Activated CD4-positive, CD25-positive, alpha-beta regulatory T cell (primary cell): ENCODE data around the gene CLSTN2.

Experiments
- DNase-seq, 4 experiments: peaks; one replicate each; lab custom pipeline; 2025; lab: John Stamatoyannopoulos, UW

The CLSTN2 gene

GRCh38 chr3:140501770-140502364 lies 566.9 kb downstream of the CLSTN2 start:
- DNase-seq, result no peak

GRCh38 chr3:140505213-140505612 lies 570.2 kb downstream of the CLSTN2 start:
- DNase-seq, result no peak

GRCh38 chr3:140505876-140506275 lies 570.9 kb downstream of the CLSTN2 start:
- no peak for DNase-seq

- no peak for DNase-seq
Observed at GRCh38 chr3:140508550-140508949, 573.6 kb downstream of the CLSTN2 start.

GRCh38 chr3:140509534-140509933 lies 574.5 kb downstream of the CLSTN2 start:
- no peak for DNase-seq

GRCh38 chr3:140510303-140510861 lies 575.4 kb downstream of the CLSTN2 start:
- no peak for DNase-seq

GRCh38 chr3:140521751-140522445 lies 586.9 kb downstream of the CLSTN2 start:
- no peak for DNase-seq

- no peak for DNase-seq
Observed at GRCh38 chr3:140522653-140523380, 587.8 kb downstream of the CLSTN2 start.

- no peak for DNase-seq
Observed at GRCh38 chr3:140523600-140523999, 588.6 kb downstream of the CLSTN2 start.

GRCh38 chr3:140527156-140527555 lies 592.2 kb downstream of the CLSTN2 start:
- DNase-seq, result no peak

- DNase-seq, result no peak
Observed at GRCh38 chr3:140529096-140529495, 594.1 kb downstream of the CLSTN2 start.

- no peak for DNase-seq
Observed at GRCh38 chr3:140529558-140529957, 594.6 kb downstream of the CLSTN2 start.

- DNase-seq, result no peak
Observed at GRCh38 chr3:140530131-140530530, 595.1 kb downstream of the CLSTN2 start.

- DNase-seq, result no peak
Observed at GRCh38 chr3:140530603-140531002, 595.6 kb downstream of the CLSTN2 start.

- DNase-seq, result no peak
Observed at GRCh38 chr3:140532793-140533330, 597.9 kb downstream of the CLSTN2 start.

- DNase-seq, result no peak
Observed at GRCh38 chr3:140536926-140537726, 602.1 kb downstream of the CLSTN2 start.

- DNase-seq, result no peak
Observed at GRCh38 chr3:140537727-140538082, 602.7 kb downstream of the CLSTN2 start.

GRCh38 chr3:140540262-140540661 lies 605.3 kb downstream of the CLSTN2 start:
- DNase-seq, result no peak

- DNase-seq, result no peak
Observed at GRCh38 chr3:140541975-140542653, 607.1 kb downstream of the CLSTN2 start.

- no peak for DNase-seq
Observed at GRCh38 chr3:140545197-140545596, 610.2 kb downstream of the CLSTN2 start.

GRCh38 chr3:140545756-140546155 lies 610.8 kb downstream of the CLSTN2 start:
- DNase-seq, result no peak
